ENCODE results near the gene GALNTL6.

GRCh38 chr4:172127168-172127567, 314.0 kb downstream of the GALNTL6 start:
- no peak for TF ChIP-seq CTCF (IDR thresholded peaks at IDR 0.05; ENCODE audit: insufficient read depth, low read depth, low read length)
- TF ChIP-seq EZH2 (IDR thresholded peaks at IDR 0.05; ENCODE audit: insufficient read depth, low read length): no peak
